Measurements from ENCODE around the gene GNG12.

GNG12 gene

DNA sequence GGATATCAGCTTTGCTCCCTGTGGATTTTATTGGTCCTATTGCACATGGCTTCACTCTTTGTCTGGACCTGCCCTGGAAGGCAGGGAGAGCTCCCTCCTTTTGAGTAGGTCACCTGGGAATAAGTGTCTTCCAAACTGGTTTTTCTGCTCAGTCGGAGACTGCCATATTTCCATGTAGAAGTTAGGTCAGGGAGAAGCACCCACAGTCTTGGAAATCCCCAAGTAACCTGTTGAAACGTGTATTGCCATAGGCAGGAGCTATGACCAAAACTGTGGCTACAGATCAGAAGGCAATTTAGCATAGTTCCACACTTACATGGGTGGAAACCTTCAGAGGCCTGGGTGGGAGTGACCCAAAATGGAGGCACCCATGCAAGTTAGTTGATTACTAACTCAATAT lies 3.5 kb upstream of the GNG12 start:
- no peak overlapping the region for H2AFZ ChIP-seq (ENCODE audit: low read length)
- peaks cover 19% of the 10 kb centered on the region for H3K4me1 ChIP-seq (ENCODE audit: insufficient read depth, low read length, poor library complexity, severe bottlenecking)
- TF ChIP-seq EZH2phosphoT487 (IDR thresholded peaks at IDR 0.05; ENCODE audit: borderline replicate concordance), result no peak
- TF ChIP-seq, protein P1, sequence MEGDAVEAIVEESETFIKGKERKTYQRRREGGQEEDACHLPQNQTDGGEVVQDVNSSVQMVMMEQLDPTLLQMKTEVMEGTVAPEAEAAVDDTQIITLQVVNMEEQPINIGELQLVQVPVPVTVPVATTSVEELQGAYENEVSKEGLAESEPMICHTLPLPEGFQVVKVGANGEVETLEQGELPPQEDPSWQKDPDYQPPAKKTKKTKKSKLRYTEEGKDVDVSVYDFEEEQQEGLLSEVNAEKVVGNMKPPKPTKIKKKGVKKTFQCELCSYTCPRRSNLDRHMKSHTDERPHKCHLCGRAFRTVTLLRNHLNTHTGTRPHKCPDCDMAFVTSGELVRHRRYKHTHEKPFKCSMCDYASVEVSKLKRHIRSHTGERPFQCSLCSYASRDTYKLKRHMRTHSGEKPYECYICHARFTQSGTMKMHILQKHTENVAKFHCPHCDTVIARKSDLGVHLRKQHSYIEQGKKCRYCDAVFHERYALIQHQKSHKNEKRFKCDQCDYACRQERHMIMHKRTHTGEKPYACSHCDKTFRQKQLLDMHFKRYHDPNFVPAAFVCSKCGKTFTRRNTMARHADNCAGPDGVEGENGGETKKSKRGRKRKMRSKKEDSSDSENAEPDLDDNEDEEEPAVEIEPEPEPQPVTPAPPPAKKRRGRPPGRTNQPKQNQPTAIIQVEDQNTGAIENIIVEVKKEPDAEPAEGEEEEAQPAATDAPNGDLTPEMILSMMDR (conservative IDR thresholded peaks at IDR 0.05; ENCODE audit: low read length), result no peak
- H3K79me2 ChIP-seq (ENCODE audit: insufficient read depth, low read length), result no peaks in the 10 kb centered on the region
- H3K4me2 ChIP-seq (ENCODE audit: low read depth, low read length, poor library complexity, severe bottlenecking), result no peak overlapping the region
- H4K20me1 ChIP-seq (ENCODE audit: insufficient read depth, low read length, poor library complexity, severe bottlenecking), result no peaks in the 10 kb centered on the region
- no peak overlapping the region for H3K4me3 ChIP-seq (ENCODE audit: low read length, poor library complexity, severe bottlenecking)
- H3K36me3 ChIP-seq (ENCODE audit: insufficient read depth, low read length), result no peaks in the 10 kb centered on the region
- no peaks in the 10 kb centered on the region for H3K9me3 ChIP-seq (ENCODE audit: insufficient read depth, low read depth, low read length)
- H3K9ac ChIP-seq (ENCODE audit: low read depth, low read length, poor library complexity, severe bottlenecking), result no peak overlapping the region
- H3K9me2 ChIP-seq (replicated peaks; ENCODE audit: low read depth, low read length), result no peaks in the 10 kb centered on the region
- peaks cover 86% of the 10 kb centered on the region for H3K27me3 ChIP-seq (ENCODE audit: insufficient read depth, low read length, poor library complexity, severe bottlenecking)
- no peaks in the 10 kb centered on the region for H3F3A ChIP-seq (ENCODE audit: low read depth)

DNA sequence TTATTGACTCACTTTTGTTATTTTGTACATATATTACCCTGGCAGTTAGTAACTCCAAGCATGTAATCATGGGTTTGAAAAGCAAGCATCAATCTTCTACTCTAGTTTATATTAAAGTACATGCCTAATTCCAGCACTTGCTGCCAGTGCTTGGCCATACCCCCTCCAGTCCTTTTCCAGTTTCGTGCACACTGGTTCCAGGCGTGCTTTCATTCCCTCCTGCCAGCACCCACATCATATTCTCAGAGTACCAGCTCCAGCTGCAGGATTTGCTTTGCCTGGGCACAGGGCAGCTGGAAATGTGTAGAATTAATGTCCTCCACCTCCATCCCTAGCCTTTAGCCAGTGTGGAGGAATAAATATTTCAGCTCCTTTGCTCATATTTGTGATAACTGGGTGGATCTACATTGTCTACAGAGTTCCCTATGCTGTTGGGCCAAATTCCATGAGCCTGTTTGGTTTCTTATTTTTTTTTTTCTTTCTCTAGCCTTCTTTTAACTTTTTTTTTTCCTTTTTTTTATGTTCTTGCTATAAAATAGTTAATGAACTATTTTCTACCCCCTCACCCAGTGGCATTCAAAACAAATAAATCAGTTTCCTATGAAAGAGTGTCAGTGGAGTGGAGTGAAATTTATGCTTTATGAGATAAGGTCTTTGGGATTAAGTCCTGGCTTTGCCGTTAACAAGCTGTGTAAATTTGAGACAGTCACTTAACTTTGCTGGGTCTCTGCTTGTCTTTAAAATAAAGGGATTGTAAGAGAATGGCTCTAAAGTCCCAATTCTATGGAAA lies 2.6 kb upstream of the GNG12 start:
- H3K4me1 ChIP-seq (ENCODE audit: insufficient read depth, low read length, poor library complexity, severe bottlenecking), result peaks cover 28% of the 10 kb centered on the region
- no peaks in the 10 kb centered on the region for H3K36me3 ChIP-seq (ENCODE audit: insufficient read depth, low read length)
- no peak for TF ChIP-seq EZH2phosphoT487 (IDR thresholded peaks at IDR 0.05; ENCODE audit: borderline replicate concordance)
- TF ChIP-seq, protein P1 (conservative IDR thresholded peaks at IDR 0.05; ENCODE audit: low read length), result no peak
- no peak overlapping the region for H3K4me3 ChIP-seq (ENCODE audit: low read length, poor library complexity, severe bottlenecking)
- no peaks in the 10 kb centered on the region for H3F3A ChIP-seq (ENCODE audit: low read depth)
- H3K27me3 ChIP-seq (ENCODE audit: insufficient read depth, low read length, poor library complexity, severe bottlenecking), result peaks cover 86% of the 10 kb centered on the region
- no peak overlapping the region for H3K4me2 ChIP-seq (ENCODE audit: low read depth, low read length, poor library complexity, severe bottlenecking)
- no peaks in the 10 kb centered on the region for H3K9me2 ChIP-seq (replicated peaks; ENCODE audit: low read depth, low read length)
- no peaks in the 10 kb centered on the region for H3K79me2 ChIP-seq (ENCODE audit: insufficient read depth, low read length)
- no peak overlapping the region for H3K9ac ChIP-seq (ENCODE audit: low read depth, low read length, poor library complexity, severe bottlenecking)
- H4K20me1 ChIP-seq (ENCODE audit: insufficient read depth, low read length, poor library complexity, severe bottlenecking), result no peaks in the 10 kb centered on the region
- H3K9me3 ChIP-seq (ENCODE audit: insufficient read depth, low read depth, low read length), result no peaks in the 10 kb centered on the region
- H2AFZ ChIP-seq (ENCODE audit: low read length), result no peak overlapping the region

- no peaks in the 10 kb centered on the region for H3F3A ChIP-seq (ENCODE audit: low read depth)
- H3K4me3 ChIP-seq (ENCODE audit: low read length, poor library complexity, severe bottlenecking), result no peak overlapping the region
- H3K4me2 ChIP-seq (ENCODE audit: low read depth, low read length, poor library complexity, severe bottlenecking), result peak overlapping the region; percentile 14
Measured at GRCh38 chr1:67834246-67834877, 1.1 kb upstream of the GNG12 start.

More at GRCh38 chr1:67834246-67834877, 1.1 kb upstream of the GNG12 start:
- Histone ChIP-seq H3K79me2 (ENCODE audit: insufficient read depth, low read length) (no peaks in the 10 kb centered on the region), H3K9ac (ENCODE audit: low read depth, low read length, poor library complexity, severe bottlenecking) (no peak overlapping the region), H3K36me3 (ENCODE audit: insufficient read depth, low read length) (no peaks in the 10 kb centered on the region), H3K9me3 (ENCODE audit: insufficient read depth, low read depth, low read length) (no peaks in the 10 kb centered on the region), H4K20me1 (ENCODE audit: insufficient read depth, low read length, poor library complexity, severe bottlenecking) (no peaks in the 10 kb centered on the region), H3K4me1 (ENCODE audit: insufficient read depth, low read length, poor library complexity, severe bottlenecking) (peaks cover 28% of the 10 kb centered on the region), H3K9me2 (replicated peaks; ENCODE audit: low read depth, low read length) (no peaks in the 10 kb centered on the region), H3K27me3 (ENCODE audit: insufficient read depth, low read length, poor library complexity, severe bottlenecking) (peaks cover 86% of the 10 kb centered on the region), H2AFZ (ENCODE audit: low read length) (no peak overlapping the region)
- peak; percentile 93 for TF ChIP-seq EZH2phosphoT487 (IDR thresholded peaks at IDR 0.05; ENCODE audit: borderline replicate concordance)
- TF ChIP-seq, protein P1 (conservative IDR thresholded peaks at IDR 0.05; ENCODE audit: low read length), result no peak
